Body of pancreas (tissue), 4 donors: ENCODE results near the gene DNASE1L2.

Experiments
- CTCF ChIP-seq, 7 experiments: fragments of 450-650 bp in 4 of 7; fragments of 200-600 bp in 3 of 7; sonication (generic) in 3 of 7; IDR thresholded peaks; one replicate each; pipeline ENCODE4 v1.5.1; 2016 to 2019; ENCODE audit warnings: antibody characterized with exemption in 7 of 7
- POLR2A ChIP-seq, 3 donors: fragments of 450-650 bp; IDR thresholded peaks; one replicate each; pipeline ENCODE4 v1.6.1; 2016; ENCODE audit warnings: antibody characterized with exemption in 3 of 3, mild to moderate bottlenecking in 2 of 3

DNA sequence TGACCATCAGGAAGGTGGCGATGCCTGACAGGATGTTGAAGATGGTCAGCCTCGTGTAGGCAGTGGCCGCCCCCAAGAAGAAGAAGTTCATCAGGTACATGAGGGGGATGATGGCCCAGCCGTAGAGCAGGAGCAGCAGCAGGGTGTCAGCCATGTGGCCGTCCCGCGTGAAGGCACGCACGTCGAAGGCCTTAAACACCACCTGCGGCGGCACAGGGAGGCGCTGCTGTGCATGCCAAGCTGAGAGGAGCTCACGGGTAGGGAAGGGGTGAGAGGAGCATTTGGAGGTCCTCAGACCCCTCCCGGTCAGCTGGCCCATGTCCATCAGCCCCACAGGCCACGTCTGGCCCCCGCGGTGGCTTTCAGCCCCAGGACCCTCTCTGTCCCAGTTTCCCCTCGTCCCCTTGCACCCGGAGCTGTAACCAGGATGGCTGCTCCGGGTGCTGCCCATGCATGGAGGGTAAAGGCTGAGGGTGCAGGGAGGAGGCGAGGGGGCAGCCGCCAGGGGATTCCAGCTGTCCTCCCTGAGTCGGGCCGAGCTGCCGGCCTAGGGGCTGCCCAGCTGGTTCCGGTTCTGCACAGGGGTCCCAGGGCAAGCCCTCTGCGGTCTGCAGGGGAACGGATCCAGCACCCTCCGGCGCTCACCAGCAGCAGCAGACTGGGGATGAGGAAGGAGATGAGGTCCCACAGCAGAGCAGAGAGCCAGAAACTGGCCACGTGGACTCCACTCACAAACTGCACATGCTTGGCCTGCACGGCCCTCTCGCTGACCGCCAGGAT, 48.7 kb downstream of the DNASE1L2 start:
- no peak for TF ChIP-seq CTCF (IDR thresholded peaks at IDR 0.05)
- TF ChIP-seq POLR2A (IDR thresholded peaks at IDR 0.05) = no peak
